22Rv1 (cell line): ENCODE results near the gene CLEC16A.

Experiments used
- ZFX ChIP-seq: fragments of 450-650 bp; IDR thresholded peaks from 2 replicates; pipeline ENCODE4 v1.6.1; 2017; ENCODE audit warnings: antibody characterized with exemption, borderline replicate concordance
- TF ChIP-seq, protein P1 (sequence below): fragments of 450-650 bp; IDR thresholded peaks from 2 replicates; pipeline ENCODE4 v1.5.1; 2017; ENCODE audit warnings: mild to moderate bottlenecking

DNA sequence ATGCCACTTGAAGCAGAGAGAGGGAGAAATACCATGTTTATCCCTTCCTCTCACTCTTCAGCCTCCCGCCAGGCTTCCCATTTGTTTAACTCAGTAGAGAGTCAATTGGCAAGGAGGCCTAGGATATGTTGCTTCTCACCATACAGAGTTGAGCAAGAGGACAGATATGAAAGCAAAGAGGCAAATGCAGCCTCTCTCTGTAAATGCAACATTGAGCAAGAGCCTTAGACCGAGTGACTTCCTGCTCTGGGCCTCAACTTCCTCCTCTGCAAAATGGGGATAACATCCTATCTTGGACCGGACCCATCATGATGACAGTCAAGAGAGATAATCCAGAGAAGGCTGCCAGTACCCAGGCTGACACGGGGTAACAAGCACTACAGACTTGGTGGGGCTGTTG lies 274.8 kb downstream of the CLEC16A start:
- TF ChIP-seq, protein P1, sequence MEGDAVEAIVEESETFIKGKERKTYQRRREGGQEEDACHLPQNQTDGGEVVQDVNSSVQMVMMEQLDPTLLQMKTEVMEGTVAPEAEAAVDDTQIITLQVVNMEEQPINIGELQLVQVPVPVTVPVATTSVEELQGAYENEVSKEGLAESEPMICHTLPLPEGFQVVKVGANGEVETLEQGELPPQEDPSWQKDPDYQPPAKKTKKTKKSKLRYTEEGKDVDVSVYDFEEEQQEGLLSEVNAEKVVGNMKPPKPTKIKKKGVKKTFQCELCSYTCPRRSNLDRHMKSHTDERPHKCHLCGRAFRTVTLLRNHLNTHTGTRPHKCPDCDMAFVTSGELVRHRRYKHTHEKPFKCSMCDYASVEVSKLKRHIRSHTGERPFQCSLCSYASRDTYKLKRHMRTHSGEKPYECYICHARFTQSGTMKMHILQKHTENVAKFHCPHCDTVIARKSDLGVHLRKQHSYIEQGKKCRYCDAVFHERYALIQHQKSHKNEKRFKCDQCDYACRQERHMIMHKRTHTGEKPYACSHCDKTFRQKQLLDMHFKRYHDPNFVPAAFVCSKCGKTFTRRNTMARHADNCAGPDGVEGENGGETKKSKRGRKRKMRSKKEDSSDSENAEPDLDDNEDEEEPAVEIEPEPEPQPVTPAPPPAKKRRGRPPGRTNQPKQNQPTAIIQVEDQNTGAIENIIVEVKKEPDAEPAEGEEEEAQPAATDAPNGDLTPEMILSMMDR = no peak
- no peak for TF ChIP-seq ZFX
